Fibroblast of lung (primary cell): ENCODE measurements around the gene ONECUT2. TPM values are rescaled to one million over a fixed set of nuclear protein-coding genes. Genes with fewer than 3 reads are reported as not detected.
A peak's percentile ranks its signal among the peaks of the same experiment; 100 is the strongest.

Experiments
- DNase-seq, 2 donors: peaks; one replicate each; pipeline versions ENCODE4 v3.0.0 to v3.0.0-alpha.2; 2010; ENCODE audit warnings: low read depth in 2 of 2
- H2AFZ ChIP-seq: 2 replicates; pipeline ENCODE4 v1.5.1; 2012; ENCODE audit warnings: low read length, control low read depth, inconsistent platforms
- H3K27ac ChIP-seq: 2 replicates; pipeline ENCODE4 v1.5.1; 2011; ENCODE audit warnings: low read length, control low read depth; ENCODE audit not compliant: insufficient read depth
- H3K27me3 ChIP-seq: 2 replicates; pipeline ENCODE4 v1.5.1; 2011; ENCODE audit warnings: mild to moderate bottlenecking, low read length; ENCODE audit not compliant: control insufficient read depth, insufficient read depth
- H3K36me3 ChIP-seq: 2 replicates; pipeline ENCODE4 v1.5.1; 2011; ENCODE audit warnings: low read length; ENCODE audit not compliant: control insufficient read depth, insufficient read depth
- H3K4me1 ChIP-seq: 2 replicates; pipeline ENCODE4 v1.5.1; 2011; ENCODE audit warnings: low read length; ENCODE audit not compliant: control insufficient read depth, insufficient read depth; ENCODE audit errors: extremely low read depth
- H3K4me2 ChIP-seq: 2 replicates; pipeline ENCODE4 v1.5.1; 2011; ENCODE audit warnings: low read length, control low read depth; ENCODE audit not compliant: insufficient read depth; ENCODE audit errors: extremely low read depth
- H3K4me3 ChIP-seq, 4 experiments: fragments of 200-600 bp in 1 of 4; sonication (generic) in 1 of 4; replicated peaks in 1 of 4; 2 replicates each; pipeline ENCODE4 v1.5.1; 2011 to 2016; ENCODE audit warnings: low read length in 4 of 4, low read depth in 3 of 4, mild to moderate bottlenecking in 3 of 4, control low read depth in 2 of 4, inconsistent platforms in 1 of 4, mixed read lengths in 1 of 4; ENCODE audit not compliant: insufficient read depth in 1 of 4; ENCODE audit errors: control extremely low read depth in 1 of 4
- H3K79me2 ChIP-seq: 2 replicates; pipeline ENCODE4 v1.5.1; 2012; ENCODE audit warnings: mild to moderate bottlenecking, low read length, inconsistent platforms; ENCODE audit not compliant: control insufficient read depth, insufficient read depth
- H3K9ac ChIP-seq: 2 replicates; pipeline ENCODE4 v1.5.1; 2011; ENCODE audit warnings: mild to moderate bottlenecking, low read length, control low read depth; ENCODE audit not compliant: insufficient read depth
- H3K9me3 ChIP-seq: 2 replicates; pipeline ENCODE4 v1.5.1; 2012; ENCODE audit warnings: low read depth, low read length; ENCODE audit not compliant: control insufficient read depth, insufficient read depth
- H4K20me1 ChIP-seq: 2 replicates; pipeline ENCODE4 v1.5.1; 2011; ENCODE audit warnings: low read length; ENCODE audit not compliant: control insufficient read depth, insufficient read depth; ENCODE audit errors: extremely low read depth
- CTCF ChIP-seq, 2 donors: IDR thresholded peaks in 1 of 2; conservative IDR thresholded peaks in 1 of 2; 1 replicate in 1 of 2; 2 replicates in 1 of 2; pipeline ENCODE4 v1.5.1; 2011 to 2012; ENCODE audit warnings: low read length in 2 of 2, control low read depth in 1 of 2, inconsistent platforms in 1 of 2, low read depth in 1 of 2, mild to moderate bottlenecking in 1 of 2
- EZH2 ChIP-seq: IDR thresholded peaks from 2 replicates; pipeline ENCODE4 v1.5.1; 2012; ENCODE audit warnings: low read length, control low read depth, mild to moderate bottlenecking; ENCODE audit errors: missing control alignments
- polyA plus RNA-seq, 2 donors: library from polyadenylated mRNA; depleted of rRNA in 1 of 2; stranded (reverse) in 1 of 2; unstranded in 1 of 2; fragments of >200 nt; gene quantifications; 2 replicates each; pipeline ENCODE4 v1.2.1, GENCODE V29; 2011 to 2012; ENCODE audit warnings: missing spikeins in 1 of 2
- total RNA-seq: library from RNA; depleted of rRNA; stranded (reverse); fragments of >200 nt; gene quantifications from 2 replicates; pipeline ENCODE4 v1.2.1, GENCODE V29; 2014

ONECUT2 gene
- total and polyA plus RNA-seq, 2 donors (not counting 1 experiment from before 2014, with no cell fraction given) = under 0.01 TPM

- Histone ChIP-seq H3K36me3 (no peaks in the 10 kb centered on the region), H3K4me1 (peaks cover 5% of the 10 kb centered on the region), H3K27me3 (peaks cover 81% of the 10 kb centered on the region), H2AFZ (no peak overlapping the region), H3K4me2 (no peak overlapping the region), H3K79me2 (no peaks in the 10 kb centered on the region), H3K9me3 (no peaks in the 10 kb centered on the region), H3K4me3 (no peak overlapping the region), H3K9ac (no peak overlapping the region), H3K27ac (no peak overlapping the region), H4K20me1 (no peaks in the 10 kb centered on the region)
- TF ChIP-seq CTCF (conservative IDR thresholded peaks at IDR 0.05 in 1 of 2, IDR thresholded peaks at IDR 0.05 in 1 of 2; ENCODE audit: low read depth in 1 of 2, low read length in 2 of 2) (no peak), EZH2 (peak; percentile 94)
- DNase-seq = no peak
Measured at GRCh38 chr18:57436191-57436964, 1.2 kb downstream of the ONECUT2 start.

- no peaks in the 10 kb centered on the region for H4K20me1 ChIP-seq
- no peak for DNase-seq
- no peak overlapping the region for H3K27ac ChIP-seq
- H2AFZ ChIP-seq = no peak overlapping the region
- no peak overlapping the region for H3K9ac ChIP-seq
- no peak overlapping the region for H3K4me3 ChIP-seq
- H3K79me2 ChIP-seq = no peaks in the 10 kb centered on the region
- no peaks in the 10 kb centered on the region for H3K36me3 ChIP-seq
- peaks cover 5% of the 10 kb centered on the region for H3K4me1 ChIP-seq
- H3K27me3 ChIP-seq = peaks cover 80% of the 10 kb centered on the region
- H3K4me2 ChIP-seq = no peak overlapping the region
- no peak for TF ChIP-seq EZH2
- H3K9me3 ChIP-seq = no peaks in the 10 kb centered on the region
Measured at GRCh38 chr18:57436965-57437333, 1.8 kb downstream of the ONECUT2 start.

GRCh38 chr18:57437402-57437765 is 2.2 kb downstream of the ONECUT2 start:
- H3K4me2 ChIP-seq = no peak overlapping the region
- H3K27ac ChIP-seq = no peak overlapping the region
- no peak overlapping the region for H2AFZ ChIP-seq
- H3K9me3 ChIP-seq = no peaks in the 10 kb centered on the region
- H3K4me1 ChIP-seq = peaks cover 5% of the 10 kb centered on the region
- no peak overlapping the region for H3K9ac ChIP-seq
- no peaks in the 10 kb centered on the region for H3K79me2 ChIP-seq
- no peaks in the 10 kb centered on the region for H4K20me1 ChIP-seq
- H3K36me3 ChIP-seq = no peaks in the 10 kb centered on the region
- peak; percentile 17 for TF ChIP-seq EZH2
- no peak for TF ChIP-seq CTCF (conservative IDR thresholded peaks at IDR 0.05 in 1 of 2, IDR thresholded peaks at IDR 0.05 in 1 of 2; ENCODE audit: low read depth in 1 of 2, low read length in 2 of 2)
- no peak for DNase-seq
- no peak overlapping the region for H3K4me3 ChIP-seq
- peaks cover 78% of the 10 kb centered on the region for H3K27me3 ChIP-seq
